WTC11 (cell line): Measurements from ENCODE around the gene SOWAHD. TPM values are rescaled to one million over a fixed set of nuclear protein-coding genes. Genes with fewer than 3 reads are reported as not detected.

Experiments used
- ATAC-seq: fragments of 200-7000 bp; cut with Tn5 transposase; 2 replicates; pipeline ENCODE4 v1.10.0; 2021; ENCODE audit warnings: mild to moderate bottlenecking, moderate library complexity
- CTCF ChIA-PET: fragments of 300-600 bp; sonication (Branson Sonifier 250); formaldehyde crosslinking; loops from one replicate; lab custom pipeline; 2021; ENCODE audit warnings: antibody characterized with exemption; lab: Charles Lee
- POLR2A ChIA-PET: fragments of 350-600 bp; sonication (Branson Sonifier 250); formaldehyde crosslinking; loops from one replicate; lab custom pipeline; 2021; ENCODE audit warnings: antibody characterized with exemption; lab: Charles Lee
- DNase-seq: peaks from one replicate; pipeline ENCODE4 v3.0.0; 2021; ENCODE audit warnings: low spot score
- H3K27ac Mint-ChIP-seq: 2 replicates; pipeline ENCODE4 v1.8.0; 2021; ENCODE audit warnings: mixed read lengths
- H3K27me3 Mint-ChIP-seq: 2 replicates; pipeline ENCODE4 v1.8.0; 2021; ENCODE audit warnings: low read depth, mild to moderate bottlenecking, moderate library complexity, mixed read lengths
- H3K36me3 Mint-ChIP-seq: 2 replicates; pipeline ENCODE4 v1.8.0; 2021; ENCODE audit warnings: mixed read lengths
- H3K4me1 Mint-ChIP-seq: 2 replicates; pipeline ENCODE4 v1.8.0; 2022; ENCODE audit warnings: mixed read lengths
- H3K4me3 Mint-ChIP-seq: 2 replicates; pipeline ENCODE4 v1.8.0; 2021; ENCODE audit warnings: mild to moderate bottlenecking, moderate library complexity, mixed read lengths
- H3K9me3 Mint-ChIP-seq: 2 replicates; pipeline ENCODE4 v1.8.0; 2021; ENCODE audit warnings: mixed read lengths
- IRF2 ChIP-seq: sonication (generic); formaldehyde crosslinking; IDR thresholded peaks from 2 replicates; pipeline ENCODE4 v1.8.0; 2022; ENCODE audit warnings: low read depth, missing genetic modification reagents, borderline replicate concordance
- JUN ChIP-seq: sonication (generic); formaldehyde crosslinking; IDR thresholded peaks from 2 replicates; pipeline ENCODE4 v1.8.0; 2023; ENCODE audit warnings: mild to moderate bottlenecking, missing genetic modification reagents
- MYBL2 ChIP-seq: sonication (generic); formaldehyde crosslinking; IDR thresholded peaks from 2 replicates; pipeline ENCODE4 v1.8.1; 2023; ENCODE audit warnings: mild to moderate bottlenecking, moderate library complexity, missing genetic modification reagents
- NR1H2 ChIP-seq: sonication (generic); formaldehyde crosslinking; IDR thresholded peaks from 2 replicates; pipeline ENCODE4 v1.9.0; 2021; ENCODE audit warnings: mild to moderate bottlenecking, moderate library complexity, missing genetic modification reagents
- OVOL2 ChIP-seq: fragments of 250-450 bp; sonication (Bioruptor Pico); IDR thresholded peaks from 2 replicates; pipeline ENCODE4 v1.9.0; 2021; ENCODE audit warnings: mild to moderate bottlenecking, borderline replicate concordance
- RORB ChIP-seq: fragments of 250-450 bp; sonication (Bioruptor Pico); IDR thresholded peaks from 2 replicates; pipeline ENCODE4 v1.9.0; 2021; ENCODE audit warnings: mild to moderate bottlenecking
- SMAD3 ChIP-seq: sonication (generic); formaldehyde crosslinking; IDR thresholded peaks from 2 replicates; pipeline ENCODE4 v1.8.0; 2022; ENCODE audit warnings: missing genetic modification reagents, mild to moderate bottlenecking, borderline replicate concordance
- TEAD1 ChIP-seq: sonication (generic); formaldehyde crosslinking; IDR thresholded peaks from 2 replicates; pipeline ENCODE4 v1.8.0; 2022; ENCODE audit warnings: mild to moderate bottlenecking, missing genetic modification reagents
- ZBTB21 ChIP-seq: sonication (generic); formaldehyde crosslinking; IDR thresholded peaks from 2 replicates; pipeline ENCODE4 v1.8.1; 2023; ENCODE audit warnings: mild to moderate bottlenecking, missing genetic modification reagents, borderline replicate concordance
- ZNF121 ChIP-seq: sonication (generic); formaldehyde crosslinking; IDR thresholded peaks from 2 replicates; pipeline ENCODE4 v1.8.0; 2023; ENCODE audit warnings: missing genetic modification reagents
- ZNF317 ChIP-seq: sonication (generic); formaldehyde crosslinking; IDR thresholded peaks from 2 replicates; pipeline ENCODE4 v1.8.1; 2023; ENCODE audit warnings: low read depth, mild to moderate bottlenecking, moderate library complexity, missing genetic modification reagents, borderline replicate concordance
- ZNF396 ChIP-seq: fragments of 250-450 bp; sonication (Bioruptor Pico); IDR thresholded peaks from 2 replicates; pipeline ENCODE4 v1.8.0; 2021; ENCODE audit warnings: mild to moderate bottlenecking, moderate library complexity, borderline replicate concordance
- ZNF416 ChIP-seq: fragments of 250-450 bp; sonication (Bioruptor Pico); IDR thresholded peaks from 2 replicates; pipeline ENCODE4 v1.9.0; 2021; ENCODE audit warnings: mild to moderate bottlenecking, inconsistent platforms
- total RNA-seq: library from RNA; stranded (reverse); gene quantifications from 3 replicates; pipeline ENCODE4 v1.2.3, GENCODE V29; 2021
- TF ChIP-seq, protein P1 (sequence below): sonication (generic); formaldehyde crosslinking; IDR thresholded peaks from 2 replicates; pipeline ENCODE4 v1.8.1; 2022; ENCODE audit warnings: mild to moderate bottlenecking, moderate library complexity, missing genetic modification reagents
- TF ChIP-seq, protein P2 (sequence below): fragments of 250-450 bp; sonication (Bioruptor Pico); IDR thresholded peaks from 2 replicates; pipeline ENCODE4 v1.9.0; 2021; ENCODE audit warnings: mild to moderate bottlenecking, borderline replicate concordance
- TF ChIP-seq, protein P3 (sequence below): sonication (generic); formaldehyde crosslinking; conservative IDR thresholded peaks from 2 replicates; pipeline ENCODE4 v1.8.1; 2023; ENCODE audit warnings: mild to moderate bottlenecking, low read depth, missing genetic modification reagents, moderate library complexity
- TF ChIP-seq, protein P4 (sequence below): sonication (generic); formaldehyde crosslinking; IDR thresholded peaks from 2 replicates; pipeline ENCODE4 v1.8.0; 2022; ENCODE audit warnings: missing genetic modification reagents
- TF ChIP-seq, protein P5 (sequence below): sonication (generic); formaldehyde crosslinking; IDR thresholded peaks from 2 replicates; pipeline ENCODE4 v1.8.0; 2023; ENCODE audit warnings: missing genetic modification reagents
- TF ChIP-seq, protein P6 (sequence below): sonication (generic); formaldehyde crosslinking; IDR thresholded peaks from 2 replicates; pipeline ENCODE4 v1.8.1; 2022; ENCODE audit warnings: low read depth, missing genetic modification reagents, borderline replicate concordance

The SOWAHD gene
- total RNA-seq, 1 experiment from 2014 or later: 5.0 TPM

DNA sequence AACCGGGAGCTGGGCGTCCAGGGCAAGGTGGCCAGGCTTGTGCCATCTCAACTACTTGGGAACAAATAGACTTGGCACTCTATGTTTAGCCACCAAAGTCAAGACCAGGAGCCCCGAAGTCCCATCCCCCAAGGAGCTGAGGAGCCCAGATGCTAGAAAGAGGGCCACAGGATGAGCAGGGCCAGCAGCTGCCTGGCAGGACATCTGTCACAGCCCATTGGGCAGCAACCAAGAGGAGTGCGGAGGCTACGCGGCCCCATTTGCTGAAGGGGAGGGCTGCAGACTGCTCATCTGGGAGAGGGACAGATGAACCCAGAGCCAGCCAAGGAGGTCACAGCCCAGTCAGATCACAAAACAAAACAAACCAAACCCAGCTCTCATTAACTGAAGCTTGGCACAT lies 22.9 kb upstream of the SOWAHD start:
- Mint-ChIP-seq H3K4me1 (no peaks in the 10 kb centered on the region), H3K27me3 (no peaks in the 10 kb centered on the region; the same call in 1 of the 2 replicates), H3K36me3 (no peaks in the 10 kb centered on the region), H3K9me3 (no peaks in the 10 kb centered on the region), H3K4me3 (no peak overlapping the region), H3K27ac (no peak overlapping the region)
- no peak for ATAC-seq
- ChIA-PET POLR2A (no interaction called here), CTCF (interaction anchor here (0.6 to 1.6 kb wide), 3 partner anchors 100 to 168 kb away, joined by 3 read pairs; partner anchors contain the start of gene UBE2A)
- DNase-seq: no peak
- no peak for TF ChIP-seq ZNF317 (CRISPR knock-in tag)
- TF ChIP-seq, protein P1, sequence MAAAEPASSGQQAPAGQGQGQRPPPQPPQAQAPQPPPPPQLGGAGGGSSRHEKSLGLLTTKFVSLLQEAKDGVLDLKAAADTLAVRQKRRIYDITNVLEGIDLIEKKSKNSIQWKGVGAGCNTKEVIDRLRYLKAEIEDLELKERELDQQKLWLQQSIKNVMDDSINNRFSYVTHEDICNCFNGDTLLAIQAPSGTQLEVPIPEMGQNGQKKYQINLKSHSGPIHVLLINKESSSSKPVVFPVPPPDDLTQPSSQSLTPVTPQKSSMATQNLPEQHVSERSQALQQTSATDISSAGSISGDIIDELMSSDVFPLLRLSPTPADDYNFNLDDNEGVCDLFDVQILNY (CRISPR knock-in tag): no peak
- TF ChIP-seq, protein P2, sequence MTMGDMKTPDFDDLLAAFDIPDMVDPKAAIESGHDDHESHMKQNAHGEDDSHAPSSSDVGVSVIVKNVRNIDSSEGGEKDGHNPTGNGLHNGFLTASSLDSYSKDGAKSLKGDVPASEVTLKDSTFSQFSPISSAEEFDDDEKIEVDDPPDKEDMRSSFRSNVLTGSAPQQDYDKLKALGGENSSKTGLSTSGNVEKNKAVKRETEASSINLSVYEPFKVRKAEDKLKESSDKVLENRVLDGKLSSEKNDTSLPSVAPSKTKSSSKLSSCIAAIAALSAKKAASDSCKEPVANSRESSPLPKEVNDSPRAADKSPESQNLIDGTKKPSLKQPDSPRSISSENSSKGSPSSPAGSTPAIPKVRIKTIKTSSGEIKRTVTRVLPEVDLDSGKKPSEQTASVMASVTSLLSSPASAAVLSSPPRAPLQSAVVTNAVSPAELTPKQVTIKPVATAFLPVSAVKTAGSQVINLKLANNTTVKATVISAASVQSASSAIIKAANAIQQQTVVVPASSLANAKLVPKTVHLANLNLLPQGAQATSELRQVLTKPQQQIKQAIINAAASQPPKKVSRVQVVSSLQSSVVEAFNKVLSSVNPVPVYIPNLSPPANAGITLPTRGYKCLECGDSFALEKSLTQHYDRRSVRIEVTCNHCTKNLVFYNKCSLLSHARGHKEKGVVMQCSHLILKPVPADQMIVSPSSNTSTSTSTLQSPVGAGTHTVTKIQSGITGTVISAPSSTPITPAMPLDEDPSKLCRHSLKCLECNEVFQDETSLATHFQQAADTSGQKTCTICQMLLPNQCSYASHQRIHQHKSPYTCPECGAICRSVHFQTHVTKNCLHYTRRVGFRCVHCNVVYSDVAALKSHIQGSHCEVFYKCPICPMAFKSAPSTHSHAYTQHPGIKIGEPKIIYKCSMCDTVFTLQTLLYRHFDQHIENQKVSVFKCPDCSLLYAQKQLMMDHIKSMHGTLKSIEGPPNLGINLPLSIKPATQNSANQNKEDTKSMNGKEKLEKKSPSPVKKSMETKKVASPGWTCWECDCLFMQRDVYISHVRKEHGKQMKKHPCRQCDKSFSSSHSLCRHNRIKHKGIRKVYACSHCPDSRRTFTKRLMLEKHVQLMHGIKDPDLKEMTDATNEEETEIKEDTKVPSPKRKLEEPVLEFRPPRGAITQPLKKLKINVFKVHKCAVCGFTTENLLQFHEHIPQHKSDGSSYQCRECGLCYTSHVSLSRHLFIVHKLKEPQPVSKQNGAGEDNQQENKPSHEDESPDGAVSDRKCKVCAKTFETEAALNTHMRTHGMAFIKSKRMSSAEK (CRISPR knock-in tag): no peak
- no peak for TF ChIP-seq ZNF416 (CRISPR knock-in tag)
- TF ChIP-seq, protein P3, sequence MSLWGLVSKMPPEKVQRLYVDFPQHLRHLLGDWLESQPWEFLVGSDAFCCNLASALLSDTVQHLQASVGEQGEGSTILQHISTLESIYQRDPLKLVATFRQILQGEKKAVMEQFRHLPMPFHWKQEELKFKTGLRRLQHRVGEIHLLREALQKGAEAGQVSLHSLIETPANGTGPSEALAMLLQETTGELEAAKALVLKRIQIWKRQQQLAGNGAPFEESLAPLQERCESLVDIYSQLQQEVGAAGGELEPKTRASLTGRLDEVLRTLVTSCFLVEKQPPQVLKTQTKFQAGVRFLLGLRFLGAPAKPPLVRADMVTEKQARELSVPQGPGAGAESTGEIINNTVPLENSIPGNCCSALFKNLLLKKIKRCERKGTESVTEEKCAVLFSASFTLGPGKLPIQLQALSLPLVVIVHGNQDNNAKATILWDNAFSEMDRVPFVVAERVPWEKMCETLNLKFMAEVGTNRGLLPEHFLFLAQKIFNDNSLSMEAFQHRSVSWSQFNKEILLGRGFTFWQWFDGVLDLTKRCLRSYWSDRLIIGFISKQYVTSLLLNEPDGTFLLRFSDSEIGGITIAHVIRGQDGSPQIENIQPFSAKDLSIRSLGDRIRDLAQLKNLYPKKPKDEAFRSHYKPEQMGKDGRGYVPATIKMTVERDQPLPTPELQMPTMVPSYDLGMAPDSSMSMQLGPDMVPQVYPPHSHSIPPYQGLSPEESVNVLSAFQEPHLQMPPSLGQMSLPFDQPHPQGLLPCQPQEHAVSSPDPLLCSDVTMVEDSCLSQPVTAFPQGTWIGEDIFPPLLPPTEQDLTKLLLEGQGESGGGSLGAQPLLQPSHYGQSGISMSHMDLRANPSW (CRISPR knock-in tag): no peak
- no peak for TF ChIP-seq ZBTB21 (CRISPR knock-in tag)
- no peak for TF ChIP-seq SMAD3 (CRISPR knock-in tag)
- TF ChIP-seq, protein P4, sequence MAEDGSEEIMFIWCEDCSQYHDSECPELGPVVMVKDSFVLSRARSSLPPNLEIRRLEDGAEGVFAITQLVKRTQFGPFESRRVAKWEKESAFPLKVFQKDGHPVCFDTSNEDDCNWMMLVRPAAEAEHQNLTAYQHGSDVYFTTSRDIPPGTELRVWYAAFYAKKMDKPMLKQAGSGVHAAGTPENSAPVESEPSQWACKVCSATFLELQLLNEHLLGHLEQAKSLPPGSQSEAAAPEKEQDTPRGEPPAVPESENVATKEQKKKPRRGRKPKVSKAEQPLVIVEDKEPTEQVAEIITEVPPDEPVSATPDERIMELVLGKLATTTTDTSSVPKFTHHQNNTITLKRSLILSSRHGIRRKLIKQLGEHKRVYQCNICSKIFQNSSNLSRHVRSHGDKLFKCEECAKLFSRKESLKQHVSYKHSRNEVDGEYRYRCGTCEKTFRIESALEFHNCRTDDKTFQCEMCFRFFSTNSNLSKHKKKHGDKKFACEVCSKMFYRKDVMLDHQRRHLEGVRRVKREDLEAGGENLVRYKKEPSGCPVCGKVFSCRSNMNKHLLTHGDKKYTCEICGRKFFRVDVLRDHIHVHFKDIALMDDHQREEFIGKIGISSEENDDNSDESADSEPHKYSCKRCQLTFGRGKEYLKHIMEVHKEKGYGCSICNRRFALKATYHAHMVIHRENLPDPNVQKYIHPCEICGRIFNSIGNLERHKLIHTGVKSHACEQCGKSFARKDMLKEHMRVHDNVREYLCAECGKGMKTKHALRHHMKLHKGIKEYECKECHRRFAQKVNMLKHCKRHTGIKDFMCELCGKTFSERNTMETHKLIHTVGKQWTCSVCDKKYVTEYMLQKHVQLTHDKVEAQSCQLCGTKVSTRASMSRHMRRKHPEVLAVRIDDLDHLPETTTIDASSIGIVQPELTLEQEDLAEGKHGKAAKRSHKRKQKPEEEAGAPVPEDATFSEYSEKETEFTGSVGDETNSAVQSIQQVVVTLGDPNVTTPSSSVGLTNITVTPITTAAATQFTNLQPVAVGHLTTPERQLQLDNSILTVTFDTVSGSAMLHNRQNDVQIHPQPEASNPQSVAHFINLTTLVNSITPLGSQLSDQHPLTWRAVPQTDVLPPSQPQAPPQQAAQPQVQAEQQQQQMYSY (CRISPR knock-in tag): no peak
- no peak for TF ChIP-seq IRF2
- TF ChIP-seq, protein P5, sequence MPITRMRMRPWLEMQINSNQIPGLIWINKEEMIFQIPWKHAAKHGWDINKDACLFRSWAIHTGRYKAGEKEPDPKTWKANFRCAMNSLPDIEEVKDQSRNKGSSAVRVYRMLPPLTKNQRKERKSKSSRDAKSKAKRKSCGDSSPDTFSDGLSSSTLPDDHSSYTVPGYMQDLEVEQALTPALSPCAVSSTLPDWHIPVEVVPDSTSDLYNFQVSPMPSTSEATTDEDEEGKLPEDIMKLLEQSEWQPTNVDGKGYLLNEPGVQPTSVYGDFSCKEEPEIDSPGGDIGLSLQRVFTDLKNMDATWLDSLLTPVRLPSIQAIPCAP (CRISPR knock-in tag): no peak
- TF ChIP-seq TEAD1 (CRISPR knock-in tag): no peak
- TF ChIP-seq, protein P6, sequence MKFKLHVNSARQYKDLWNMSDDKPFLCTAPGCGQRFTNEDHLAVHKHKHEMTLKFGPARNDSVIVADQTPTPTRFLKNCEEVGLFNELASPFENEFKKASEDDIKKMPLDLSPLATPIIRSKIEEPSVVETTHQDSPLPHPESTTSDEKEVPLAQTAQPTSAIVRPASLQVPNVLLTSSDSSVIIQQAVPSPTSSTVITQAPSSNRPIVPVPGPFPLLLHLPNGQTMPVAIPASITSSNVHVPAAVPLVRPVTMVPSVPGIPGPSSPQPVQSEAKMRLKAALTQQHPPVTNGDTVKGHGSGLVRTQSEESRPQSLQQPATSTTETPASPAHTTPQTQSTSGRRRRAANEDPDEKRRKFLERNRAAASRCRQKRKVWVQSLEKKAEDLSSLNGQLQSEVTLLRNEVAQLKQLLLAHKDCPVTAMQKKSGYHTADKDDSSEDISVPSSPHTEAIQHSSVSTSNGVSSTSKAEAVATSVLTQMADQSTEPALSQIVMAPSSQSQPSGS (CRISPR knock-in tag): no peak
- no peak for TF ChIP-seq OVOL2 (CRISPR knock-in tag)
- TF ChIP-seq MYBL2: no peak
- no peak for TF ChIP-seq JUN (CRISPR knock-in tag)
- no peak for TF ChIP-seq ZNF121 (CRISPR knock-in tag)
- no peak for TF ChIP-seq RORB (CRISPR knock-in tag)
- TF ChIP-seq ZNF396 (CRISPR knock-in tag): no peak
- TF ChIP-seq NR1H2 (CRISPR knock-in tag): no peak
